Measurements from ENCODE around the gene SFXN4.

Gene SFXN4

GRCh38 chr10:119210633-119211032 lies 45.1 kb upstream of the SFXN4 start:
- TF ChIP-seq REST (IDR thresholded peaks at IDR 0.05; ENCODE audit: low read depth) (no peak), FOXM1 (IDR thresholded peaks at IDR 0.05; ENCODE audit: borderline replicate concordance, low read depth) (no peak), TEAD4 (IDR thresholded peaks at IDR 0.05) (no peak), YY1 (IDR thresholded peaks at IDR 0.05; ENCODE audit: low read depth) (no peak), EP300 (IDR thresholded peaks at IDR 0.05; ENCODE audit: borderline replicate concordance) (no peak), TCF12 (IDR thresholded peaks at IDR 0.05; ENCODE audit: low read depth) (no peak), CREB1 (IDR thresholded peaks at IDR 0.05; ENCODE audit: low read depth) (no peak), RAD21 (IDR thresholded peaks at IDR 0.05; ENCODE audit: low read depth) (no peak), CEBPB (IDR thresholded peaks at IDR 0.05) (no peak), EGR1 (IDR thresholded peaks at IDR 0.05) (no peak), USF1 (IDR thresholded peaks at IDR 0.05) (no peak), MAX (IDR thresholded peaks at IDR 0.05) (no peak), ZBTB7A (IDR thresholded peaks at IDR 0.05; ENCODE audit: low read depth) (no peak), TAF1 (IDR thresholded peaks at IDR 0.05; ENCODE audit: low read depth) (no peak), NFIC (IDR thresholded peaks at IDR 0.05) (no peak)

- TF ChIP-seq TCF12 (IDR thresholded peaks at IDR 0.05; ENCODE audit: low read depth), result no peak
- no peak for TF ChIP-seq REST (IDR thresholded peaks at IDR 0.05; ENCODE audit: low read depth)
- no peak for TF ChIP-seq ZBTB7A (IDR thresholded peaks at IDR 0.05; ENCODE audit: low read depth)
- TF ChIP-seq CEBPB (IDR thresholded peaks at IDR 0.05), result no peak
- TF ChIP-seq RAD21 (IDR thresholded peaks at IDR 0.05; ENCODE audit: low read depth), result no peak
- no peak for TF ChIP-seq EGR1 (IDR thresholded peaks at IDR 0.05)
Observed at GRCh38 chr10:119209736-119210355, 44.3 kb upstream of the SFXN4 start.

GRCh38 chr10:119209035-119209735 lies 43.7 kb upstream of the SFXN4 start:
- TF ChIP-seq NFIC (IDR thresholded peaks at IDR 0.05) (no peak), RAD21 (IDR thresholded peaks at IDR 0.05; ENCODE audit: low read depth) (peak; percentile 54), USF1 (IDR thresholded peaks at IDR 0.05) (no peak), ZBTB7A (IDR thresholded peaks at IDR 0.05; ENCODE audit: low read depth) (peak; percentile 78; the same call in 1 of the 2 replicates)

GRCh38 chr10:119208553-119208940 lies 43.0 kb upstream of the SFXN4 start:
- no peak for TF ChIP-seq MAX (IDR thresholded peaks at IDR 0.05)
- no peak for TF ChIP-seq EP300 (IDR thresholded peaks at IDR 0.05; ENCODE audit: borderline replicate concordance)
- TF ChIP-seq USF1 (IDR thresholded peaks at IDR 0.05), result no peak
- TF ChIP-seq TAF1 (IDR thresholded peaks at IDR 0.05; ENCODE audit: low read depth), result no peak
- no peak for TF ChIP-seq TEAD4 (IDR thresholded peaks at IDR 0.05)
- no peak for TF ChIP-seq FOXM1 (IDR thresholded peaks at IDR 0.05; ENCODE audit: borderline replicate concordance, low read depth)
- no peak for TF ChIP-seq YY1 (IDR thresholded peaks at IDR 0.05; ENCODE audit: low read depth)

GRCh38 chr10:119207713-119208552 lies 42.4 kb upstream of the SFXN4 start:
- TF ChIP-seq TEAD4 (IDR thresholded peaks at IDR 0.05) (no peak), EGR1 (IDR thresholded peaks at IDR 0.05) (no peak; the same call in 1 of the 2 replicates), TAF1 (IDR thresholded peaks at IDR 0.05; ENCODE audit: low read depth) (no peak), MAX (IDR thresholded peaks at IDR 0.05) (no peak), FOXM1 (IDR thresholded peaks at IDR 0.05; ENCODE audit: borderline replicate concordance, low read depth) (no peak), ZBTB7A (IDR thresholded peaks at IDR 0.05; ENCODE audit: low read depth) (no peak), EP300 (IDR thresholded peaks at IDR 0.05; ENCODE audit: borderline replicate concordance) (no peak), TCF12 (IDR thresholded peaks at IDR 0.05; ENCODE audit: low read depth) (no peak), CREB1 (IDR thresholded peaks at IDR 0.05; ENCODE audit: low read depth) (no peak), YY1 (IDR thresholded peaks at IDR 0.05; ENCODE audit: low read depth) (no peak), RAD21 (IDR thresholded peaks at IDR 0.05; ENCODE audit: low read depth) (no peak), NFIC (IDR thresholded peaks at IDR 0.05) (no peak), REST (IDR thresholded peaks at IDR 0.05; ENCODE audit: low read depth) (no peak), USF1 (IDR thresholded peaks at IDR 0.05) (no peak), CEBPB (IDR thresholded peaks at IDR 0.05) (no peak)
